Progenitor cell of endocrine pancreas (in vitro differentiated cells): Measurements from ENCODE around the gene LSM2. TPM values are rescaled to one million over a fixed set of nuclear protein-coding genes. Genes with fewer than 3 reads are reported as not detected.

ENCODE experiments used
- DNase-seq: peaks from one replicate; pipeline ENCODE4 v3.0.0; 2021; ENCODE audit warnings: low spot score; ENCODE audit not compliant: unreplicated experiment
- H3K27ac Mint-ChIP-seq: 2 replicates; pipeline ENCODE4 v1.8.0; 2021; ENCODE audit warnings: mild to moderate bottlenecking, moderate library complexity, mixed read lengths
- H3K27me3 Mint-ChIP-seq: 2 replicates; pipeline ENCODE4 v1.8.0; 2021; ENCODE audit warnings: mixed read lengths
- H3K36me3 Mint-ChIP-seq: 2 replicates; pipeline ENCODE4 v1.8.0; 2022; ENCODE audit warnings: mixed read lengths; ENCODE audit not compliant: insufficient read depth
- H3K4me1 Mint-ChIP-seq: 2 replicates; pipeline ENCODE4 v1.8.0; 2021; ENCODE audit warnings: low read depth, mixed read lengths
- H3K4me3 Mint-ChIP-seq: 2 replicates; pipeline ENCODE4 v1.8.0; 2021; ENCODE audit warnings: low read depth, mild to moderate bottlenecking, moderate library complexity, mixed read lengths
- H3K9me3 Mint-ChIP-seq: 2 replicates; pipeline ENCODE4 v1.8.0; 2021; ENCODE audit warnings: low read depth, mixed read lengths
- CTCF ChIP-seq: fragments of 200-600 bp; sonication (generic); IDR thresholded peaks from one replicate; pipeline ENCODE4 v1.5.0; 2021; ENCODE audit warnings: antibody characterized with exemption, mild to moderate bottlenecking; ENCODE audit not compliant: unreplicated experiment
- total RNA-seq: library from RNA; stranded (reverse); gene quantifications from 2 replicates; pipeline ENCODE4 v1.2.1, GENCODE V29; 2021

Gene LSM2
- total RNA-seq, 1 donor from 2014 or later, result 80.4 TPM

GRCh38 chr6:31784098-31784925 lies 22.5 kb downstream of the LSM2 start:
- peak overlapping the region; percentile 84 for H3K27ac Mint-ChIP-seq
- H3K4me3 Mint-ChIP-seq, result no peak overlapping the region
- H3K9me3 Mint-ChIP-seq, result no peaks in the 10 kb centered on the region
- no peak for DNase-seq
- TF ChIP-seq CTCF, result no peak
- H3K27me3 Mint-ChIP-seq, result no peaks in the 10 kb centered on the region
- H3K4me1 Mint-ChIP-seq, result no peaks in the 10 kb centered on the region
- peaks cover 12% of the 10 kb centered on the region for H3K36me3 Mint-ChIP-seq

GRCh38 chr6:31782126-31782855 lies 24.5 kb downstream of the LSM2 start:
- Mint-ChIP-seq H3K27ac (peak overlapping the region; percentile 13), H3K36me3 (peaks cover 12% of the 10 kb centered on the region), H3K27me3 (no peaks in the 10 kb centered on the region), H3K9me3 (no peaks in the 10 kb centered on the region), H3K4me1 (no peaks in the 10 kb centered on the region), H3K4me3 (no peak overlapping the region)
- no peak for DNase-seq
- TF ChIP-seq CTCF, result no peak

DNA sequence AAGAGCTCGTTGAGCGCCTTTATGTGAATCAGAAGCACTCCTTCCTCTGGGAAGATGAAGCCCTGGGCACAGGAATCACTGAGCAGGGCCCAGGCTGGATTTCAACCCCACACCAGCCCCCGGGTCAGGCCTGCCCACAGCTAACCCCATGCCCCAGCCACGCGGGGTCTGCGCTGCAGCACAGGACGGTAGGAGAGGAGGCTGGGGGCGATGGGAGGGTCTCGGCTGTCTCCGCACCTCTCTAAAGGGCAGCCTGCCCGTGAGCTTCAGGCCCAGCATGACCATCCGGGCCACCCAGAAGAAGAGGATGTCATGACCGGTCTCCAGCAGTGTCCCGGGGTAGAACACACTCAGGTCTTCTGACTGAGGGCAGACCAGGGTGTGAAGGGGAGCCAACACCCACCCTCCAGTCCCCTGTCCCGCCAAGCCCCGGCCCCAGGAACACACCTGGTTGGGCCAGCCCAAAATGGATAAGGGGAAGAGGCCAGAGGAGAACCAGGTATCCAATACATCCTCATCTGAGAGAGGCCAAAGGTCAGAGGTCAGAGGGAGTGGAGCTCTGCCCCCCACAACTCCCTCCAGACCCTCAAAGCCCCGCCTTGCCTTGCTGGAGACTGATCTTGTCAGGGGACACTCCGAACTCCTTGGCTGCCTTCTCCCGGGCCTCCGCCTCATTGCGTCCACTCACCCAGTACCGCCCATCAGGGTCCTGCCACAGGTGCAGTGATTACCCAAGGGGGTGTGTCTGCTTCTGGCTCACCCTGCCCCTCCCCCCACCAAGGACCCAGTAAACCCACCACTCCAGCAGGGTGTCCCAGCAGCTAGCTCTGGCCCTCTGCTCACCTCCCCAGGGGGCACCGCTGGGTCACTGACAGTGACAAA lies 25.3 kb downstream of the LSM2 start:
- no peak overlapping the region for H3K4me3 Mint-ChIP-seq
- H3K27ac Mint-ChIP-seq, result no peak overlapping the region
- DNase-seq, result no peak
- no peak for TF ChIP-seq CTCF
- peaks cover 5% of the 10 kb centered on the region for H3K4me1 Mint-ChIP-seq
- H3K27me3 Mint-ChIP-seq, result no peaks in the 10 kb centered on the region
- no peaks in the 10 kb centered on the region for H3K9me3 Mint-ChIP-seq
- H3K36me3 Mint-ChIP-seq, result peaks cover 12% of the 10 kb centered on the region

DNA sequence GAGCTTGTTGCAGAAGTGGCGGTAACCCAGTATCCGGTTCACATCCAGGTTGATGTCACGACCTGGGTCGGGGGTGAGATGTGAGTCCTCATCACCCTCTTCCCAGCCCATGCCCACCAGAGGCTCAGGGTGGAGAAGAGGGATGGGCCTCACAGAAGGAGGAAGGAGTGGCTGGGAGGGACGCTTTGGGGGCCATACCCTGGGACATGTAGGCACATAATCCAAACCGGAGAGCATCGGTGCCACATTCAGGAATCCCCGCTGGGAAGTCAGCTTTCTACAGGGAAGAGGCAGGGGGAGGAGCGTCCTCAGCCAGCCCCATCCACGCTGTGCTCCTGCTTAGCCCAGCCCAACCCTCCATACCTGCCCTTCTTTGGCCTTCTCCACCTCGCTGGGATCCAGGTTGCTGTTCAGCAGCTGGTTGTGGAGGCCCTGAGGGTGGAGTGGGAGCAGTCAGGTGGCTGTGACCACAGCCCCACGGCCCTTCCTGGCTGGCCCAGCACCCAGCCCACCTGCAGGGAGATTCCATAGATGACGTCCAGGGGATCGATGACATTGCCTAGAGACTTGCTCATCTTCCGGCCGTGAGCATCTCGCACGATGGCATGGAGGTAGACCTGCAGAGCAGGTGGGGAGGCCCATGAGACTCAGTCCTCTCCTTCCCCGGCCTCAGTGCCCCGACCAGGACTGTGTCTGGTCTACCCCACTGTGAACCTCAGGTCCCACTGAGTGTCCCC lies 26.1 kb downstream of the LSM2 start:
- TF ChIP-seq CTCF, result no peak
- peaks cover 8% of the 10 kb centered on the region for H3K4me1 Mint-ChIP-seq
- DNase-seq, result no peak
- H3K4me3 Mint-ChIP-seq, result no peak overlapping the region
- H3K9me3 Mint-ChIP-seq, result no peaks in the 10 kb centered on the region
- no peaks in the 10 kb centered on the region for H3K27me3 Mint-ChIP-seq
- H3K36me3 Mint-ChIP-seq, result peaks cover 12% of the 10 kb centered on the region
- H3K27ac Mint-ChIP-seq, result no peak overlapping the region
